Measurements from ENCODE around the gene NPC1.

GRCh38 chr18:23573626-23574431, 12.5 kb downstream of the NPC1 start:
- TF ChIP-seq CTCF (IDR thresholded peaks at IDR 0.05) (no peak), POLR2A (IDR thresholded peaks at IDR 0.05) (no peak)
